Stimulated activated CD4-positive, alpha-beta T cell treated with anti-CD3 and anti-CD28 coated beads, Interleukin-12 subunit alpha, Interleukin-12 subunit beta, amount 100 ng/mL, for 24 hours (primary cell): ENCODE measurements around the gene PPFIBP2.

Source experiments
- DNase-seq, 2 experiments: peaks; one replicate each; pipeline ENCODE4 v3.0.0-alpha.2; 2020; ENCODE audit warnings: low read depth in 2 of 2

The PPFIBP2 gene

GRCh38 chr11:7665473-7666291, 151.9 kb downstream of the PPFIBP2 start:
- DNase-seq = peak; percentile 58 to 75

GRCh38 chr11:7666292-7666866, 152.6 kb downstream of the PPFIBP2 start:
- DNase-seq = no peak

GRCh38 chr11:7667460-7667859, 153.7 kb downstream of the PPFIBP2 start:
- no peak for DNase-seq

- no peak for DNase-seq
These were observed 154.7 kb downstream of the PPFIBP2 start for GRCh38 chr11:7668464-7668863.

GRCh38 chr11:7668911-7669310, 155.1 kb downstream of the PPFIBP2 start:
- DNase-seq = no peak

GRCh38 chr11:7670641-7671040, 156.8 kb downstream of the PPFIBP2 start:
- no peak for DNase-seq

- DNase-seq = peak in 1 of 2 experiments; percentile 32
These were observed 157.8 kb downstream of the PPFIBP2 start for GRCh38 chr11:7671347-7672215.

GRCh38 chr11:7672276-7672959, 158.6 kb downstream of the PPFIBP2 start:
- no peak for DNase-seq

- DNase-seq = peak in 1 of 2 experiments; percentile 16
These were observed 159.3 kb downstream of the PPFIBP2 start, which contains the start of gene CYB5R2 for GRCh38 chr11:7672960-7673723. CYB5R2 (minus strand) TSS chr11:7673500; CDS start chr11:7672825, 675 bp downstream.

- peak in 1 of 2 experiments; percentile 15 for DNase-seq
These were observed 160.1 kb downstream of the PPFIBP2 start for GRCh38 chr11:7673724-7674434.

GRCh38 chr11:7675631-7676030, 161.8 kb downstream of the PPFIBP2 start:
- no peak for DNase-seq

- DNase-seq = no peak
These were observed 163.3 kb downstream of the PPFIBP2 start for GRCh38 chr11:7677071-7677470.

- no peak for DNase-seq
These were observed 164.0 kb downstream of the PPFIBP2 start for GRCh38 chr11:7677796-7678201.

GRCh38 chr11:7683571-7683970, 169.8 kb downstream of the PPFIBP2 start:
- DNase-seq = no peak

GRCh38 chr11:7686761-7687160, 173.0 kb downstream of the PPFIBP2 start:
- no peak for DNase-seq

- DNase-seq = no peak
These were observed 173.6 kb downstream of the PPFIBP2 start for GRCh38 chr11:7687386-7687785.

GRCh38 chr11:7688238-7688826, 174.5 kb downstream of the PPFIBP2 start:
- no peak for DNase-seq

GRCh38 chr11:7689239-7689638, 175.4 kb downstream of the PPFIBP2 start:
- DNase-seq = no peak

- DNase-seq = no peak
These were observed 176.8 kb downstream of the PPFIBP2 start for GRCh38 chr11:7690648-7691047.
